Pancreas (tissue), 10 donors: ENCODE measurements around the gene KLF16. TPM values are rescaled to one million over a fixed set of nuclear protein-coding genes. Genes with fewer than 3 reads are reported as not detected.

Experiments
- ATAC-seq, 4 donors: fragments of 200-7000 bp; cut with Tn5 transposase; one replicate each; pipeline versions ENCODE4 v1.8.0 to v1.9.1; 2020; ENCODE audit warnings: mild to moderate bottlenecking in 4 of 4, moderate library complexity in 4 of 4
- DNase-seq, 6 donors: peaks; one replicate each; pipeline ENCODE4 v3.0.0-alpha.2; 2020
- FAIRE-seq: peaks from 2 replicates; lab custom pipeline; 2012; peaks lifted over from hg19 to GRCh38; lab: Jason Lieb, UNC
- H3K27ac ChIP-seq, 4 donors: fragments of 200-600 bp; sonication (generic); 1 replicate in 3 of 4; 2 replicates in 1 of 4; pipeline versions ENCODE4 v1.5.0 to v1.8.0; 2020
- H3K27me3 ChIP-seq, 4 donors: fragments of 200-600 bp; one replicate each; pipeline ENCODE4 v1.8.0; 2021
- H3K36me3 ChIP-seq, 3 donors: fragments of 200-600 bp; sonication (generic) in 1 of 3; one replicate each; pipeline versions ENCODE4 v1.5.0 to v1.8.0; 2020 to 2021
- H3K4me1 ChIP-seq, 3 donors: fragments of 200-600 bp; one replicate each; pipeline ENCODE4 v1.8.0; 2021
- H3K4me3 ChIP-seq, 4 donors: fragments of 200-600 bp; sonication (generic) in 2 of 4; one replicate each; pipeline versions ENCODE4 v1.5.0 to v1.8.0; 2020 to 2021
- H3K9me3 ChIP-seq, 4 donors: fragments of 200-600 bp; one replicate each; pipeline ENCODE4 v1.8.0; 2021
- WGBS, 2 donors: extraction: QIAGEN DNeasy Blood & Tissue Kit; methylation state at CpG; one replicate each; pipeline ENCODE4 v1.1.7; 2013; 5-methylcytosine and 5-hydroxymethylcytosine counted together
- intact Hi-C, 3 donors: fragments of 100-400 bp; cut with DNase I; formaldehyde crosslinking; loops; one replicate each; pipeline versions ENCODE4 v1.11.1 to v1.14.2; 2022
- polyA plus RNA-seq, 2 donors: library from polyadenylated mRNA; stranded (reverse); fragments of 200-250 nt; gene quantifications; one replicate each; pipeline ENCODE4 v1.2.3, GENCODE V29; 2013
- total RNA-seq, 6 donors: library from RNA; stranded (reverse); fragmentation: NEBNext Ultra II Directional in 4 of 6; extraction: Animal tissue kit (Norgen Biotek cat#: 25700) in 4 of 6; gene quantifications; one replicate each; pipeline versions ENCODE4 v1.2.1 to v1.2.4, GENCODE V29; 2021 to 2023
- TF ChIP-seq, protein P1 (sequence below), 4 donors: fragments of 200-600 bp; sonication (generic) in 3 of 4; IDR thresholded peaks; one replicate each; pipeline versions ENCODE4 v1.5.0 to v1.8.0; 2021; ENCODE audit warnings: antibody characterized with exemption in 4 of 4
- donor health status: healthy with polysubstance abuse.
- donor health status: DM: no; HTN: no; CAD: no; lungs with moderate emphysema.
- donor health status: DM: no; HTN: no; CAD: no.
- donor health status: control.
- donor health status: control.
- donor health status: Bipolar disorder and iron deficiency.
- donor health status: DM: yes; HTN: yes; CAD: no.
- donor health status: DM: no; HTN: no; CAD: no.
- donor health status: DM: no; HTN: no; CAD: no.
- donor health status: DM: yes; HTN: yes; CAD: no.

Gene KLF16
- total and polyA plus RNA-seq, 8 donors, result 4.3 to 10.4 (median 7.5) TPM

- no peaks in the 10 kb centered on the region for H3K36me3 ChIP-seq
- ATAC-seq, result no peak
- H3K9me3 ChIP-seq, result no peaks in the 10 kb centered on the region
- TF ChIP-seq, protein P1, sequence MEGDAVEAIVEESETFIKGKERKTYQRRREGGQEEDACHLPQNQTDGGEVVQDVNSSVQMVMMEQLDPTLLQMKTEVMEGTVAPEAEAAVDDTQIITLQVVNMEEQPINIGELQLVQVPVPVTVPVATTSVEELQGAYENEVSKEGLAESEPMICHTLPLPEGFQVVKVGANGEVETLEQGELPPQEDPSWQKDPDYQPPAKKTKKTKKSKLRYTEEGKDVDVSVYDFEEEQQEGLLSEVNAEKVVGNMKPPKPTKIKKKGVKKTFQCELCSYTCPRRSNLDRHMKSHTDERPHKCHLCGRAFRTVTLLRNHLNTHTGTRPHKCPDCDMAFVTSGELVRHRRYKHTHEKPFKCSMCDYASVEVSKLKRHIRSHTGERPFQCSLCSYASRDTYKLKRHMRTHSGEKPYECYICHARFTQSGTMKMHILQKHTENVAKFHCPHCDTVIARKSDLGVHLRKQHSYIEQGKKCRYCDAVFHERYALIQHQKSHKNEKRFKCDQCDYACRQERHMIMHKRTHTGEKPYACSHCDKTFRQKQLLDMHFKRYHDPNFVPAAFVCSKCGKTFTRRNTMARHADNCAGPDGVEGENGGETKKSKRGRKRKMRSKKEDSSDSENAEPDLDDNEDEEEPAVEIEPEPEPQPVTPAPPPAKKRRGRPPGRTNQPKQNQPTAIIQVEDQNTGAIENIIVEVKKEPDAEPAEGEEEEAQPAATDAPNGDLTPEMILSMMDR (IDR thresholded peaks at IDR 0.05), result no peak
- no peak overlapping the region for H3K4me3 ChIP-seq
- no peak for FAIRE-seq
- H3K4me1 ChIP-seq, result peaks cover 0 to 11% (median 0%) of the 10 kb centered on the region in 3 donors
- WGBS, 2 donors, result 78 to 84% methylated on average over 11 to 16 of the region's 16 CpGs
- intact Hi-C loops, result no loop called here
- peak in 4 of 6 donors; percentile 22 to 69 (median 36) for DNase-seq
- H3K27ac ChIP-seq, result no peak overlapping the region
- H3K27me3 ChIP-seq, result no peaks in the 10 kb centered on the region
Observed at GRCh38 chr19:1854039-1854541, 9.3 kb downstream of the KLF16 start.

GRCh38 chr19:1853295-1854038, 9.9 kb downstream of the KLF16 start:
- Histone ChIP-seq H3K9me3 (no peaks in the 10 kb centered on the region), H3K4me1 (peaks cover 0 to 11% (median 0%) of the 10 kb centered on the region in 3 donors), H3K36me3 (no peaks in the 10 kb centered on the region), H3K27ac (no peak overlapping the region), H3K27me3 (no peaks in the 10 kb centered on the region), H3K4me3 (no peak overlapping the region)
- ATAC-seq (peak; percentile 50 to 66 (median 55)), FAIRE-seq (no peak), DNase-seq (peak; percentile 69 to 93 (median 87))
- TF ChIP-seq, protein P1 (IDR thresholded peaks at IDR 0.05), result peak; percentile 86 to 94 (median 92)
- intact Hi-C loops, result no loop called here
- 27 to 31% methylated on average over 26 to 27 of the region's 27 CpGs for WGBS, 2 donors

DNA sequence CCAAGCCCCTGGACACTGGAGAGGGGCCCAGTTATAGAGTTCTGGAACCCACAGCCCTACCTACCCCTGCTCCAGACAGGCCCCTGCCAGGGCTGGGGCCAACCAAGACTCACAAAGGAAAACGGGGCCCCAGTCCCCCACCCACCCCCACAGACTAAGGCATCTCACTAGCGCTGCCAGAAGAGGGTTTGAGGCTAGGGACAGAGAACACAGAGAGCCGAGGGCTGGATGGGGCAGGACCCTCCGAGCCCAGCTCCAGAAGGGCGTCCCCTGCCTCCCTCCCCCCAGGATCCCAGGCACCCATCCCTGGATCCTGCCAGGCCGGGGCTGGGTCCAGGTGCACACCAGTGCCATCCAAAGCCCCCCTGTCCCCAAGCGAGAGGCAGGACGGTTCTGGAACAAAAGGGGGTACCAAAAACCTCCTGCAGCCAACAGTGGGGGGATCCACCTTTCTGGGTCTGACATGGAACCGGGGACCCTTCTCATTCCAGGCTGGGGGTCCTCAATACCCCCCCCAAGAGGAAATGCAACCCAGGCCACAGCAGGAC, 10.7 kb downstream of the KLF16 start:
- Histone ChIP-seq H3K27me3 (no peaks in the 10 kb centered on the region), H3K36me3 (no peaks in the 10 kb centered on the region), H3K27ac (no peak overlapping the region), H3K4me3 (no peak overlapping the region), H3K9me3 (no peaks in the 10 kb centered on the region), H3K4me1 (peaks cover 0 to 5% (median 0%) of the 10 kb centered on the region in 3 donors)
- FAIRE-seq (no peak), ATAC-seq (no peak), DNase-seq (peak in 3 of 6 donors; percentile 25 to 65 (median 27))
- intact Hi-C loops, result no loop called here
- WGBS, 2 donors, result 67 to 79% methylated on average over 9 of the region's 9 CpGs
- TF ChIP-seq, protein P1 (IDR thresholded peaks at IDR 0.05), result no peak

DNA sequence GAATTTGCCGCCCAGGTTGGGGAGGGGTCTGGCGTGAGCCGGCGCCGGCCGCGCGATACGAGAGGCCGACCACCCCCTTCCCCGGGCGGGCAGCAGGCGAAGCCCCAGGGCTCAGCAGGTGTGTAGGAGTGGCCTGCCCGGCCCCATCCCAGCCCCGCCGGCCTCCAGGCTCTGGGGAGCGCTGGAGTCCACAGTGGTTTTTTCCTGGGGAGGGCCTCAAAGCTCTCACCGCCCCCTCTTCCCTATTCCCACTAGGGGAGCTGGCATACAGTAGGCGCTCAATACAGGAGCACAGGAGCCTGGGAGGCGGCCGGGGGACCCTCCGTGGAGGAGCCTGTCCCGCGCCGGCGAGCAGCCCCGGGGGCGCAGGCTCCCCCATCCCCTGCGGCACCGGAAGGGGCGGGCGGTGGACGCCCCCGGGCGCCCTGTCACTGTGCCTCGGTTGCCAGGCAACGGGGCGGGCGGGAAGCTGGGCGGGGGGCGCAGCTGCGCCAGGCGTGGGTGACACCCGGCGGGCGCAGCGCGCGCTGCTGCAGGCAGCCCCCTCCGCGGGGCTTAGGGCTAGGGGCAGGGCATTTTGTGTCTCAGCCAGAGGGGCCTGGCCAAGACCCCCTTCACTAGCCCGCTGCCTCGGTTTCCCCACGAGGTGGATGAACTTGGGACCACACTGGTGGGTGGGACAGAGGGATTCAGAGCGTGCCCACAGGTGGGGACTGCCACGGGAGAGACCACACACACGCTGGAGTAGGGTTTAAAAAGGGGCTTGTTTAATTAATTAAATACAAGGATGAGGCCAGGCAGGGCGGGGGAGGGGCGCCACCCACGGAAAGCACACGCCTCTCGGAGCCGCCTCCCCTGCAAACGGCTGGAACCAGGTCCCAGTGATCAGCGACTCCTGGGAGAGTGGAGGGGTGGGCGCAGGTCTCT, 11.5 kb downstream of the KLF16 start:
- FAIRE-seq (no peak), DNase-seq (peak in 2 of 6 donors; percentile 54 to 76), ATAC-seq (no peak)
- H3K36me3 ChIP-seq, result no peaks in the 10 kb centered on the region
- H3K9me3 ChIP-seq, result no peaks in the 10 kb centered on the region
- no peak overlapping the region for H3K27ac ChIP-seq
- intact Hi-C loops, result no loop called here
- WGBS, 2 donors, result 43 to 47% methylated on average over 51 to 66 of the region's 66 CpGs
- H3K27me3 ChIP-seq, result no peaks in the 10 kb centered on the region
- TF ChIP-seq, protein P1 (IDR thresholded peaks at IDR 0.05), result no peak
- H3K4me1 ChIP-seq, result peaks cover under 1 to 7% (median 6%) of the 10 kb centered on the region in 3 donors
- H3K4me3 ChIP-seq, result no peak overlapping the region
